Ascending aorta (tissue), 2 donors: Measurements from ENCODE around the gene CELSR1. TPM values are rescaled to one million over a fixed set of nuclear protein-coding genes. Genes with fewer than 3 reads are reported as not detected.

Source experiments
- DNase-seq, 2 donors: peaks; one replicate each; pipeline ENCODE4 v3.0.0-alpha.2; 2019; ENCODE audit warnings: low spot score in 2 of 2
- H3K27ac ChIP-seq, 2 donors: fragments of 200-600 bp; sonication (generic); one replicate each; pipeline ENCODE4 v1.5.1; 2016 to 2017; ENCODE audit warnings: mild to moderate bottlenecking in 1 of 2
- H3K27me3 ChIP-seq: fragments of 200-600 bp; sonication (generic); one replicate; pipeline ENCODE4 v1.5.1; 2017
- H3K36me3 ChIP-seq, 2 donors: fragments of 200-600 bp; sonication (generic); one replicate each; pipeline ENCODE4 v1.5.1; 2016
- H3K4me1 ChIP-seq, 2 donors: fragments of 200-600 bp; sonication (generic); one replicate each; pipeline ENCODE4 v1.5.1; 2016 to 2017; ENCODE audit warnings: mild to moderate bottlenecking in 1 of 2
- H3K4me3 ChIP-seq, 2 donors: fragments of 200-600 bp; sonication (generic); one replicate each; pipeline ENCODE4 v1.5.1; 2016 to 2017; ENCODE audit warnings: mild to moderate bottlenecking in 1 of 2
- H3K9me3 ChIP-seq, 2 donors: fragments of 200-600 bp; sonication (generic); one replicate each; pipeline ENCODE4 v1.5.1; 2016
- intact Hi-C: fragments of 100-400 bp; cut with DNase I; formaldehyde crosslinking; loops from one replicate; pipeline ENCODE4 v1.15.1; 2023
- total RNA-seq: library from RNA; depleted of rRNA; stranded (reverse); fragments of >200 nt; gene quantifications from one replicate; pipeline ENCODE4 v1.1.0, GENCODE V29; 2016
- TF ChIP-seq, protein P1 (sequence below), 3 experiments: fragments of 200-600 bp in 2 of 3; fragments of 450-650 bp in 1 of 3; sonication (generic) in 2 of 3; IDR thresholded peaks; one replicate each; pipeline ENCODE4 v1.5.1; 2016 to 2019; ENCODE audit warnings: antibody characterized with exemption in 3 of 3, mild to moderate bottlenecking in 1 of 3, moderate library complexity in 1 of 3

Gene CELSR1
- total RNA-seq, 1 donor from 2014 or later, result 10.5 TPM

DNA sequence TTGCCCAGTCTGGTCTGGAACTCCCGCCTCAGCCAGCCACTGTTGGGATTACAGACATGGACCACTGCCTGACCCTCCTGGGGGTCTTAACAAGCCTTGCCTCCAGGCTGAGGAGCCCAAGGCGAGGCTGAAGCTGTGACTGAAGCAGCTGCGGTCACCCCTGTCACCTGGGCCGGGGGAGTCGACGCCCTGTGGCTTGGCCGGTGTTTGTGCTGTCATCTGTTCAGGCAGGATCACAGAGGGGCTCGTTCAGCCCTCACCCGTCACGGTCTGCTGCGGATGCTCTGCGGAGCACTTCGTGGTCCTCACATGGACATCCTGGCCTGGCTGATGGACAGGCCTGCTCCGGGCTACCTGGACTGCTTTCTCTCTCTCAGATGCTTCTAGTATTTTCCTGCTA is 178.1 kb downstream of the CELSR1 start:
- Histone ChIP-seq H3K9me3 (peaks cover 0 to 4% of the 10 kb centered on the region in 2 donors), H3K36me3 (peaks cover 17 to 26% of the 10 kb centered on the region in 2 donors), H3K27ac (no peak overlapping the region), H3K4me1 (no peaks in the 10 kb centered on the region), H3K27me3 (no peaks in the 10 kb centered on the region), H3K4me3 (no peak overlapping the region)
- no peak for DNase-seq
- intact Hi-C loops, result no loop called here
- TF ChIP-seq, protein P1, sequence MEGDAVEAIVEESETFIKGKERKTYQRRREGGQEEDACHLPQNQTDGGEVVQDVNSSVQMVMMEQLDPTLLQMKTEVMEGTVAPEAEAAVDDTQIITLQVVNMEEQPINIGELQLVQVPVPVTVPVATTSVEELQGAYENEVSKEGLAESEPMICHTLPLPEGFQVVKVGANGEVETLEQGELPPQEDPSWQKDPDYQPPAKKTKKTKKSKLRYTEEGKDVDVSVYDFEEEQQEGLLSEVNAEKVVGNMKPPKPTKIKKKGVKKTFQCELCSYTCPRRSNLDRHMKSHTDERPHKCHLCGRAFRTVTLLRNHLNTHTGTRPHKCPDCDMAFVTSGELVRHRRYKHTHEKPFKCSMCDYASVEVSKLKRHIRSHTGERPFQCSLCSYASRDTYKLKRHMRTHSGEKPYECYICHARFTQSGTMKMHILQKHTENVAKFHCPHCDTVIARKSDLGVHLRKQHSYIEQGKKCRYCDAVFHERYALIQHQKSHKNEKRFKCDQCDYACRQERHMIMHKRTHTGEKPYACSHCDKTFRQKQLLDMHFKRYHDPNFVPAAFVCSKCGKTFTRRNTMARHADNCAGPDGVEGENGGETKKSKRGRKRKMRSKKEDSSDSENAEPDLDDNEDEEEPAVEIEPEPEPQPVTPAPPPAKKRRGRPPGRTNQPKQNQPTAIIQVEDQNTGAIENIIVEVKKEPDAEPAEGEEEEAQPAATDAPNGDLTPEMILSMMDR (IDR thresholded peaks at IDR 0.05), result no peak

- TF ChIP-seq, protein P1 (IDR thresholded peaks at IDR 0.05), result no peak
- Histone ChIP-seq H3K4me3 (no peak overlapping the region), H3K9me3 (peaks cover 0 to 4% of the 10 kb centered on the region in 2 donors), H3K27me3 (no peaks in the 10 kb centered on the region), H3K4me1 (no peaks in the 10 kb centered on the region), H3K36me3 (peaks cover 23 to 32% of the 10 kb centered on the region in 2 donors), H3K27ac (no peak overlapping the region)
- intact Hi-C loops, result no loop called here
- no peak for DNase-seq
These were observed 178.7 kb downstream of the CELSR1 start for GRCh38 chr22:46358766-46359165.

GRCh38 chr22:46357711-46358520 is 179.5 kb downstream of the CELSR1 start:
- H3K36me3 ChIP-seq, result peaks cover 32 to 40% of the 10 kb centered on the region in 2 donors
- no peaks in the 10 kb centered on the region for H3K27me3 ChIP-seq
- H3K9me3 ChIP-seq, result peaks cover 0 to 4% of the 10 kb centered on the region in 2 donors
- no peak overlapping the region for H3K27ac ChIP-seq
- intact Hi-C loops, result no loop called here
- H3K4me3 ChIP-seq, result no peak overlapping the region
- no peak for DNase-seq
- TF ChIP-seq, protein P1 (IDR thresholded peaks at IDR 0.05), result no peak
- H3K4me1 ChIP-seq, result no peaks in the 10 kb centered on the region

- TF ChIP-seq, protein P1 (IDR thresholded peaks at IDR 0.05), result no peak
These were observed 180.6 kb downstream of the CELSR1 start for GRCh38 chr22:46356496-46357480.

GRCh38 chr22:46355996-46356471 is 181.4 kb downstream of the CELSR1 start:
- H3K27me3 ChIP-seq, result no peaks in the 10 kb centered on the region
- no peaks in the 10 kb centered on the region for H3K4me1 ChIP-seq
- intact Hi-C loops, result loop anchor here (1.0 kb wide), 1 partner anchor 186 kb away; no protein-coding TSS in a partner anchor
- H3K36me3 ChIP-seq, result peaks cover 50 to 59% of the 10 kb centered on the region in 2 donors
- TF ChIP-seq, protein P1 (IDR thresholded peaks at IDR 0.05), result no peak
- no peak overlapping the region for H3K27ac ChIP-seq
- no peak for DNase-seq
- H3K4me3 ChIP-seq, result no peak overlapping the region
- H3K9me3 ChIP-seq, result peaks cover 0 to 4% of the 10 kb centered on the region in 2 donors

More at GRCh38 chr22:46356496-46357480, 180.6 kb downstream of the CELSR1 start:
- no peaks in the 10 kb centered on the region for H3K4me1 ChIP-seq
- H3K36me3 ChIP-seq, result peaks cover 43 to 52% of the 10 kb centered on the region in 2 donors
- no peak overlapping the region for H3K27ac ChIP-seq
- intact Hi-C loops, result no loop called here
- DNase-seq, result no peak
- H3K4me3 ChIP-seq, result no peak overlapping the region
- peaks cover 0 to 4% of the 10 kb centered on the region in 2 donors for H3K9me3 ChIP-seq
- H3K27me3 ChIP-seq, result no peaks in the 10 kb centered on the region
